Subcutaneous adipose tissue (tissue), 4 donors: Measurements from ENCODE around the gene DMD. TPM values are rescaled to one million over a fixed set of nuclear protein-coding genes. Genes with fewer than 3 reads are reported as not detected.

ENCODE experiments used
- total RNA-seq, 4 donors: library from RNA; depleted of rRNA; stranded (reverse); fragments of >200 nt; gene quantifications; one replicate each; pipeline ENCODE4 v1.1.0, GENCODE V29; 2016
- TF ChIP-seq, protein P1 (sequence below): fragments of 450-650 bp; IDR thresholded peaks from one replicate; pipeline ENCODE4 v1.5.1; 2016; ENCODE audit warnings: low read depth, mild to moderate bottlenecking, control low read depth, antibody characterized with exemption, moderate library complexity

The DMD gene
- total RNA-seq, 4 donors from 2014 or later = 35.7 to 87.2 (median 72.1) TPM

DNA sequence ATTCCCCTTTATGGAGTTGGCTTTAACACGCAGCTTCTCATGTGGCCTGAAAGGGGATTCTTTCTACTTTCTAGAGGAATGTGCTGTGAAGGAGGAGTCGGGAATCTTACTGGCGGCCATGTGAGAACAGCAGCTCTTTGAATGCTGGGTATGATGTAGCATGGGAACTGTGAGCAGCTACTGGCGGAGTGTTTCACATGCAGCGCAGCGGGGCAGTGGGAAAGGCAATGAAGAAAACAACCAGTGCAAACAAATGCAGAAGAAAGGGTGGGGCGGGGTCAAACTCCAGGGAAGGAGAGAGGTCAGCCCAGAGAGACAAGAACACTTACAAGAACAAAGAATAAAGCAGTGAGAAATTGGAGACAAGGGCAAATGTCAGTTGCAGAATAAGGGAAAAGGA lies 1775.8 kb downstream of the DMD start:
- TF ChIP-seq, protein P1, sequence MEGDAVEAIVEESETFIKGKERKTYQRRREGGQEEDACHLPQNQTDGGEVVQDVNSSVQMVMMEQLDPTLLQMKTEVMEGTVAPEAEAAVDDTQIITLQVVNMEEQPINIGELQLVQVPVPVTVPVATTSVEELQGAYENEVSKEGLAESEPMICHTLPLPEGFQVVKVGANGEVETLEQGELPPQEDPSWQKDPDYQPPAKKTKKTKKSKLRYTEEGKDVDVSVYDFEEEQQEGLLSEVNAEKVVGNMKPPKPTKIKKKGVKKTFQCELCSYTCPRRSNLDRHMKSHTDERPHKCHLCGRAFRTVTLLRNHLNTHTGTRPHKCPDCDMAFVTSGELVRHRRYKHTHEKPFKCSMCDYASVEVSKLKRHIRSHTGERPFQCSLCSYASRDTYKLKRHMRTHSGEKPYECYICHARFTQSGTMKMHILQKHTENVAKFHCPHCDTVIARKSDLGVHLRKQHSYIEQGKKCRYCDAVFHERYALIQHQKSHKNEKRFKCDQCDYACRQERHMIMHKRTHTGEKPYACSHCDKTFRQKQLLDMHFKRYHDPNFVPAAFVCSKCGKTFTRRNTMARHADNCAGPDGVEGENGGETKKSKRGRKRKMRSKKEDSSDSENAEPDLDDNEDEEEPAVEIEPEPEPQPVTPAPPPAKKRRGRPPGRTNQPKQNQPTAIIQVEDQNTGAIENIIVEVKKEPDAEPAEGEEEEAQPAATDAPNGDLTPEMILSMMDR = no peak

DNA sequence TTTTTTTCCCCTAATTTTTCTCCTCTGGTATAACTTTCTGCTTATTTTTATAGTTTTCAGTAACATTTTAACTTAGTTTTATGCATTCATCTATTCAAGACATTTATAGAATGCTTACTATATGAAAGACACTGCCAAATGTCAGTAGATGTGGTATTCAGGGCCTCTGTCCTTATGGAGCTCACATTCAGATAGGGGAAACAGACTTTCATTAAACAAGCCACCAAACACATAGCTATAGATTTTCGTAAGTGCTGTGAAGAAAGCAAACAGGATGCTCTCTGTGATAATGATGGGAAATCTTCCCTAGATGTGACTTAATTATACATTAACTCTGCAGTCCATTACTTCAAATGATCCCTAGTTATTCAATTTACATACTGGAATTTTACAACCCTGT lies 1777.5 kb downstream of the DMD start:
- TF ChIP-seq, protein P1 = no peak

DNA sequence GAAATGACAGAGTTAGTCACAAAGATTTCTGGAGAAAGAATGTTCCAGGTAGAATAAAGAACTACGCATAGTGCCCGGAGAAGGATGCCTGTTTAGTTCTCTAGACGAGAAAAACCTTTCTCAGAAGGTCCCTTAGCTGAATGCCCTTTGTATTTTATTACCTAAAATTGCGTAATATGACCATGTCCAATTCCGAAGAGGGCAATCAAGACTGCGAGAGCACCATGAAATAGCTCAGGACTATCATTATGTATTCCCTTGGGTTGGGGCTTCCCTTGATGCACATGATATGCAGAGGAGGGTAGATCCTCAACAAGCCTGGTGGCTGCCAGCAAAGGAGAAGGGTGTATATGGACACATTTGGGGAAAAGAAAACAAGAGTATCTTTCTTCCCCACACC lies 1781.4 kb downstream of the DMD start:
- TF ChIP-seq, protein P1 = no peak

DNA sequence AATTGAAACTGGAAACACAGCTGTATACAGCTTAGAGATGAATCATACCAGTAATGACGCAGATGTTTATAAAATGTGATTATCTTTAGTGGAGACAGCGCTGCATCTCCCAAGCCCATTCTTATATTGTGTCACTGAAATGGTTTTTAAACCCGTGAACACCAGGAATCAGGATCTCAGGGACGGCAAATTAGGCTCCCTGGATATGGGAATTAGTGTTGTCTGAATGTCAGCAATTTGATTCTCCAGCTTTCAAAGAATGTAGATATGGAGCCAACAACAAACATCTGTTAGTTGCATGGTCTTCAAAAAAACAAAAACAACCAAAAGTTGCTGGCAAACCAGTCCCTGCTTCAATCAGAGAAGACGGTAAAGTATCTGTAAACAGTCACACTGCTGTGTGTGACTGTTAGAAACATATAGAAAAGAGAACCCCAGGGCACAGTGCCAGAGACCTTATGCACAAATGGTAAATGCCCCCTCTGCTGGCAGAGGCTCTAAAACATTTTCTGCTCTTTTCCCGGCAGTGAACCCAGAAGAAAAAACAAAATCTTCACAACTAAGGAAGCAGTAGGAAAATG lies 1787.7 kb downstream of the DMD start:
- TF ChIP-seq, protein P1 = no peak

DNA sequence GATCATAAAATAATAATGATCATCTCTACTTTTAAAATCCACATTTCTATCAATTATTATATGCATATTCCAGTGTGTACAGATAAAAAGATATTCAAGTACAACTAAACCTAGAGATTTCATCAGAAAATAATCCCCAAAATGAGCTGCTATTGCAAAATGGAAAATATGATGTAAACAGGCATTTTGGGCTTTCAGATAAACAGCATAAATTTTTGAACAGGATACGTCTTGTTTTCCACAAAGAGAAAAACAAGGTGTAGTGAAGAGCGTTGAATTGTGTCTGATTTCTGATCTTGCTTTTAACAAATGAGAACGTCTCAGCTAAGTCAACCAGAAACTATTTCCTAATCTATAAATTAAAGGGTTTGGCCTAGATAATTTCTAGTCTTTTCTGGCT lies 1789.9 kb downstream of the DMD start:
- TF ChIP-seq, protein P1 = no peak

DNA sequence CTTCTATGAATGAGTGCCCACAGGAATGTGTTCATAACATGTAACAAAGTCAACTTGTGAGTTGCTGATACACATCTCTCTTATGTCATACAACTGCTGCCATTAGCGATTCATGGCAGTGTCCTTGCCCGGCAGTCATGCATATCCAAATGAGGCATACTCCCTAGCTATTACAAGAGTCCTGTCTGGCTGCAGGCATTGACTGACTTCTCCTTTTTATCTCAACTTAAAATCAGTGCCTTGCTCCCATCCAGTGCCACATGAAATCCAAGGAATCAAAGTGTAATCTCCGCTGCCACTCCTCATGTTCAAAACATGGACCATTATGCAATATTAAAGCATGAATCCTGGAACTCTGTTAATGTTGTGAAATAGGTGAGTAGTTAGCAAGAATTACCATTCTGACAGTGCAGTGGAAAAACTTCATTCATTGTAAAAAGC lies 1790.6 kb downstream of the DMD start:
- TF ChIP-seq, protein P1 = no peak

DNA sequence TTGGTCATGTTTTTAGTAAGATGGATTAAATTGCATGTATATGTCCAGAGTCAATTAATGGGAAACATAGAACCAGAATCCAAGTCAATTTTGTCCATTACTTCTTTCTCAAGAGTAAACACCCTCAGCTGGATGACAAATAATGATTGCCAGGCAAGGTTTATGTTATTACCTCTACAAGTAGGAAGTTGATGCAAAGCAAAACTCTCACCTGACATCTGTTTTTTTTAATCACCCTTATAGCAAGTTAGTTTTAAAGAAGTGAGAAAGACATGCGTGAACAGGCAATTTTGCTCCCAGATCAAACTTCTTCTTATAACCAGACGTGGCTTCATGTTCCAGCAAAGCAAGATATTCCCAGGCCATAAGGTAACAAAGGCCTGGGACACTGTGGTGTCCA lies 1791.0 kb downstream of the DMD start:
- TF ChIP-seq, protein P1 = no peak
